ENCODE data around the gene ADAM19.

GRCh38 chr5:157539503-157540022 lies 36.0 kb downstream of the ADAM19 start:
- TF ChIP-seq CTCF (IDR thresholded peaks at IDR 0.05) (no peak), POLR2AphosphoS5 (IDR thresholded peaks at IDR 0.05; ENCODE audit: low read depth, low read length) (no peak), TCF7L2 (IDR thresholded peaks at IDR 0.05; ENCODE audit: low read depth, low read length) (no peak), SIN3A (IDR thresholded peaks at IDR 0.05; ENCODE audit: borderline replicate concordance, insufficient read depth, low read depth, low read length) (no peak)
- TF ChIP-seq, protein P1, sequence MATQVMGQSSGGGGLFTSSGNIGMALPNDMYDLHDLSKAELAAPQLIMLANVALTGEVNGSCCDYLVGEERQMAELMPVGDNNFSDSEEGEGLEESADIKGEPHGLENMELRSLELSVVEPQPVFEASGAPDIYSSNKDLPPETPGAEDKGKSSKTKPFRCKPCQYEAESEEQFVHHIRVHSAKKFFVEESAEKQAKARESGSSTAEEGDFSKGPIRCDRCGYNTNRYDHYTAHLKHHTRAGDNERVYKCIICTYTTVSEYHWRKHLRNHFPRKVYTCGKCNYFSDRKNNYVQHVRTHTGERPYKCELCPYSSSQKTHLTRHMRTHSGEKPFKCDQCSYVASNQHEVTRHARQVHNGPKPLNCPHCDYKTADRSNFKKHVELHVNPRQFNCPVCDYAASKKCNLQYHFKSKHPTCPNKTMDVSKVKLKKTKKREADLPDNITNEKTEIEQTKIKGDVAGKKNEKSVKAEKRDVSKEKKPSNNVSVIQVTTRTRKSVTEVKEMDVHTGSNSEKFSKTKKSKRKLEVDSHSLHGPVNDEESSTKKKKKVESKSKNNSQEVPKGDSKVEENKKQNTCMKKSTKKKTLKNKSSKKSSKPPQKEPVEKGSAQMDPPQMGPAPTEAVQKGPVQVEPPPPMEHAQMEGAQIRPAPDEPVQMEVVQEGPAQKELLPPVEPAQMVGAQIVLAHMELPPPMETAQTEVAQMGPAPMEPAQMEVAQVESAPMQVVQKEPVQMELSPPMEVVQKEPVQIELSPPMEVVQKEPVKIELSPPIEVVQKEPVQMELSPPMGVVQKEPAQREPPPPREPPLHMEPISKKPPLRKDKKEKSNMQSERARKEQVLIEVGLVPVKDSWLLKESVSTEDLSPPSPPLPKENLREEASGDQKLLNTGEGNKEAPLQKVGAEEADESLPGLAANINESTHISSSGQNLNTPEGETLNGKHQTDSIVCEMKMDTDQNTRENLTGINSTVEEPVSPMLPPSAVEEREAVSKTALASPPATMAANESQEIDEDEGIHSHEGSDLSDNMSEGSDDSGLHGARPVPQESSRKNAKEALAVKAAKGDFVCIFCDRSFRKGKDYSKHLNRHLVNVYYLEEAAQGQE (IDR thresholded peaks at IDR 0.05; ENCODE audit: insufficient read depth in 1 of 2, low read depth in 2 of 2, low read length in 1 of 2), result no peak

Measured in Panc1 (cell line).